ENCODE data around the gene RFESD.
"Not testable (repeated sequence)": the region's sequence is repeated elsewhere in the genome, so short reads cannot be mapped to it uniquely, and the experiment has no call there.

RFESD gene

GRCh38 chr5:95706196-95706595 is 59.6 kb downstream of the RFESD start:
- DNase-seq (ENCODE audit: low read depth in 1 of 2, low spot score in 1 of 2): not testable (repeated sequence)

- DNase-seq (ENCODE audit: low read depth in 1 of 2, low spot score in 1 of 2): no peak
These were observed 60.5 kb downstream of the RFESD start for GRCh38 chr5:95707055-95707454.
